ENCODE results near the gene PIWIL4.

- TF ChIP-seq, protein P1, sequence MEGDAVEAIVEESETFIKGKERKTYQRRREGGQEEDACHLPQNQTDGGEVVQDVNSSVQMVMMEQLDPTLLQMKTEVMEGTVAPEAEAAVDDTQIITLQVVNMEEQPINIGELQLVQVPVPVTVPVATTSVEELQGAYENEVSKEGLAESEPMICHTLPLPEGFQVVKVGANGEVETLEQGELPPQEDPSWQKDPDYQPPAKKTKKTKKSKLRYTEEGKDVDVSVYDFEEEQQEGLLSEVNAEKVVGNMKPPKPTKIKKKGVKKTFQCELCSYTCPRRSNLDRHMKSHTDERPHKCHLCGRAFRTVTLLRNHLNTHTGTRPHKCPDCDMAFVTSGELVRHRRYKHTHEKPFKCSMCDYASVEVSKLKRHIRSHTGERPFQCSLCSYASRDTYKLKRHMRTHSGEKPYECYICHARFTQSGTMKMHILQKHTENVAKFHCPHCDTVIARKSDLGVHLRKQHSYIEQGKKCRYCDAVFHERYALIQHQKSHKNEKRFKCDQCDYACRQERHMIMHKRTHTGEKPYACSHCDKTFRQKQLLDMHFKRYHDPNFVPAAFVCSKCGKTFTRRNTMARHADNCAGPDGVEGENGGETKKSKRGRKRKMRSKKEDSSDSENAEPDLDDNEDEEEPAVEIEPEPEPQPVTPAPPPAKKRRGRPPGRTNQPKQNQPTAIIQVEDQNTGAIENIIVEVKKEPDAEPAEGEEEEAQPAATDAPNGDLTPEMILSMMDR (conservative IDR thresholded peaks at IDR 0.05; ENCODE audit: low read length) = no peak; the same call in 1 of the 2 replicates
- TF ChIP-seq EZH2phosphoT487 (IDR thresholded peaks at IDR 0.05; ENCODE audit: borderline replicate concordance) = no peak
Measured at GRCh38 chr11:94563176-94563847, 3.9 kb upstream of the PIWIL4 start.
